Left lung (tissue), 10 donors: Measurements from ENCODE around the gene ASCL4. TPM values are rescaled to one million over a fixed set of nuclear protein-coding genes. Genes with fewer than 3 reads are reported as not detected.

Experiments
- ATAC-seq: fragments of 200-7000 bp; cut with Tn5 transposase; one replicate; pipeline ENCODE4 v1.9.1; 2020; ENCODE audit warnings: moderate library complexity
- DNase-seq, 4 donors: peaks; one replicate each; pipeline ENCODE4 v3.0.0-alpha.2; 2013 to 2020
- H3K27ac ChIP-seq, 2 donors: fragments of 200-600 bp; sonication (generic) in 1 of 2; one replicate each; pipeline versions ENCODE4 v1.5.0 to v1.8.0; 2020 to 2021
- H3K27me3 ChIP-seq, 2 donors: fragments of 200-600 bp; sonication (generic) in 1 of 2; one replicate each; pipeline versions ENCODE4 v1.5.0 to v1.8.0; 2020 to 2021
- H3K36me3 ChIP-seq, 2 donors: fragments of 200-600 bp; sonication (generic) in 1 of 2; one replicate each; pipeline versions ENCODE4 v1.5.0 to v1.8.0; 2020 to 2021
- H3K4me1 ChIP-seq, 2 donors: fragments of 200-600 bp; one replicate each; pipeline ENCODE4 v1.8.0; 2021
- H3K4me3 ChIP-seq, 2 donors: fragments of 200-600 bp; sonication (generic) in 1 of 2; one replicate each; pipeline versions ENCODE4 v1.5.0 to v1.8.0; 2020 to 2021; ENCODE audit warnings: mild to moderate bottlenecking in 1 of 2
- H3K9me3 ChIP-seq, 2 donors: fragments of 200-600 bp; sonication (generic) in 1 of 2; one replicate each; pipeline versions ENCODE4 v1.5.0 to v1.8.0; 2020 to 2021
- CTCF ChIP-seq, 2 donors: fragments of 200-600 bp; sonication (generic) in 1 of 2; IDR thresholded peaks; one replicate each; pipeline versions ENCODE4 v1.5.0 to v1.8.0; 2021; ENCODE audit warnings: antibody characterized with exemption in 2 of 2
- intact Hi-C, 2 donors: fragments of 100-400 bp; cut with DNase I; formaldehyde crosslinking; loops; one replicate each; pipeline versions ENCODE4 v1.11.2 to v1.14.2; 2022
- polyA plus RNA-seq, 6 donors: library from polyadenylated mRNA; unstranded; fragments of 120-200 nt; gene quantifications; one replicate each; pipeline ENCODE4 v1.2.1, GENCODE V29; 2013; ENCODE audit not compliant: insufficient read length in 6 of 6
- total RNA-seq, 2 donors: library from RNA; stranded (reverse); fragmentation: NEBNext Ultra II Directional; extraction: Animal tissue kit (Norgen Biotek cat#: 25700); gene quantifications; one replicate each; pipeline ENCODE4 v1.2.1, GENCODE V29; 2021
- donor health status: DM: no; HTN: yes; CAD: no.
- donor health status: DM: no; HTN: no; CAD: no.

ASCL4 gene
- total and polyA plus RNA-seq, 8 donors: not detected

GRCh38 chr12:107759410-107759809 lies 15.1 kb upstream of the ASCL4 start:
- H3K9me3 ChIP-seq: no peaks in the 10 kb centered on the region
- intact Hi-C loops: no loop called here
- H3K36me3 ChIP-seq: peaks cover 3 to 33% of the 10 kb centered on the region in 2 donors
- peak overlapping the region; percentile 80 to 90 for H3K4me3 ChIP-seq
- H3K27ac ChIP-seq: peak overlapping the region in 1 of 2 donors; percentile 76
- no peaks in the 10 kb centered on the region for H3K27me3 ChIP-seq
- DNase-seq: no peak
- peak; percentile 23 for ATAC-seq
- no peak for TF ChIP-seq CTCF (IDR thresholded peaks at IDR 0.05)
- H3K4me1 ChIP-seq: peaks cover 15 to 34% of the 10 kb centered on the region in 2 donors

- ATAC-seq (peak; percentile 23), DNase-seq (peak in 3 of 4 donors; percentile 16 to 84 (median 48))
- Histone ChIP-seq H3K27me3 (no peaks in the 10 kb centered on the region), H3K4me3 (peak overlapping the region; percentile 80 to 90), H3K9me3 (no peaks in the 10 kb centered on the region), H3K36me3 (peaks cover 3 to 24% of the 10 kb centered on the region in 2 donors), H3K27ac (peak overlapping the region; percentile 69 to 76), H3K4me1 (peaks cover 15 to 34% of the 10 kb centered on the region in 2 donors)
- no peak for TF ChIP-seq CTCF (IDR thresholded peaks at IDR 0.05)
- intact Hi-C loops: loop anchor here in 1 of 2 donors (10.0 kb wide), 1 partner anchor 124 kb away; no protein-coding TSS in a partner anchor
Measured at GRCh38 chr12:107760207-107760808, 14.2 kb upstream of the ASCL4 start.

GRCh38 chr12:107760809-107761501 lies 13.5 kb upstream of the ASCL4 start, which contains the start of gene PRDM4:
PRDM4 (minus strand) TSS chr12:107761137; CDS start chr12:107760515, 622 bp downstream.
- intact Hi-C loops: loop anchor here in 1 of 2 donors (10.0 kb wide), 1 partner anchor 124 kb away; no protein-coding TSS in a partner anchor
- no peaks in the 10 kb centered on the region for H3K9me3 ChIP-seq
- peak; percentile 94 to 97 (median 96) for DNase-seq
- peak; percentile 98 for ATAC-seq
- H3K4me3 ChIP-seq: peak within 1 kb of the TSS; percentile 80 to 90
- H3K27me3 ChIP-seq: no peaks in the 10 kb centered on the region
- peaks cover 15 to 34% of the 10 kb centered on the region in 2 donors for H3K4me1 ChIP-seq
- peak within 1 kb of the TSS; percentile 69 to 76 for H3K27ac ChIP-seq
- peak; percentile 33 to 35 for TF ChIP-seq CTCF (IDR thresholded peaks at IDR 0.05)
- peaks cover 0 to 18% of the 10 kb centered on the region in 2 donors for H3K36me3 ChIP-seq

GRCh38 chr12:107761502-107761904 lies 13.0 kb upstream of the ASCL4 start:
- H3K27ac ChIP-seq: peak overlapping the region; percentile 17 to 76
- H3K27me3 ChIP-seq: no peaks in the 10 kb centered on the region
- ATAC-seq: peak; percentile 4
- peak overlapping the region; percentile 80 to 90 for H3K4me3 ChIP-seq
- H3K36me3 ChIP-seq: peaks cover 0 to 12% of the 10 kb centered on the region in 2 donors
- peaks cover 15 to 34% of the 10 kb centered on the region in 2 donors for H3K4me1 ChIP-seq
- no peak for TF ChIP-seq CTCF (IDR thresholded peaks at IDR 0.05)
- no peaks in the 10 kb centered on the region for H3K9me3 ChIP-seq
- peak in 1 of 4 donors; percentile 8 for DNase-seq
- intact Hi-C loops: loop anchor here in 1 of 2 donors (10.0 kb wide), 1 partner anchor 123 kb away; no protein-coding TSS in a partner anchor

- peaks cover 0 to 3% of the 10 kb centered on the region in 2 donors for H3K36me3 ChIP-seq
- H3K4me1 ChIP-seq: peaks cover 15 to 31% of the 10 kb centered on the region in 2 donors
- H3K9me3 ChIP-seq: no peaks in the 10 kb centered on the region
- H3K27me3 ChIP-seq: no peaks in the 10 kb centered on the region
- H3K27ac ChIP-seq: no peak overlapping the region
- DNase-seq: no peak
- intact Hi-C loops: loop anchor here in 1 of 2 donors (10.0 kb wide), 1 partner anchor 122 kb away; no protein-coding TSS in a partner anchor
- no peak for TF ChIP-seq CTCF (IDR thresholded peaks at IDR 0.05)
- no peak overlapping the region for H3K4me3 ChIP-seq
- no peak for ATAC-seq
Measured at GRCh38 chr12:107762874-107763273, 11.6 kb upstream of the ASCL4 start.
